Measurements from ENCODE around the gene SMCO1. TPM values are rescaled to one million over a fixed set of nuclear protein-coding genes. Genes with fewer than 3 reads are reported as not detected.
"Not testable (repeated sequence)": the region's sequence is repeated elsewhere in the genome, so short reads cannot be mapped to it uniquely, and the experiment has no call there.

The SMCO1 gene
- not detected in 2 replicates for total RNA-seq (2014; rRNA removed; shearing (Covaris generic))

DNA sequence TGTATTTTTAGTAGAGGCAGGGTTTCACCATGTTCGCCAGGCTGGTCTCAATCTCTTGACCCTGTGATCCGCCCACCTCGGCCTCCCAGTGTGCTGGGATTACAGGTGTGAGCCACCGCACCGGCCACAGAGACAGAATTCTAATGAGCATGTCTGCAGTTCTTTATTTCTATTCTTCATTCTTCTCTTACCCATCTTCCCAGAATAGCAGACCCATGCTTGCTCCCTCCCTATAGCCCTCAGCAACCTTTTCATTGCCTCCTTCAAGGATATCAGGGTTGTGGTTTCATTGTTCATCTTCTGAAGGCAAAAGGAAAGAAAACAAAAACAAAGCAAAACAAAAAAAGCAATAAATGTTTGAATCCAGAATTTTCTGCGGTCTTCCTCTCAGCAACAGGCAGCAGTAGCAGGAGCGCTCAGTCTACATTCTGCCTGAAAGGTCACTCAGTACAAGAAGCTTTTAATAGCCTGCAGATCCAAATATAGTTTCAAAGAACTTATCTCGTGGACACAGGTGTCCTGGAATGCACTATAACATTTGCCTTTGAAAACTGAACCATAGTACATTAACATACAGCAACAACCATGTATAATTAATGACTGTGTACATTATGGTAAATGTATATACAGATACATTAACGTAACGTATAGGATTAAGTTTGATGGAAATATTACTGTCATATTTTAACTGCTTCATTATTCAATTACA, at the start of gene SMCO1:
SMCO1 (minus strand) TSS at position 434 of the 709 bp plus-strand sequence; CDS start at position 297, 137 bp downstream.
- DNase-seq (ENCODE audit: low read depth in 1 of 2, low spot score in 2 of 2), result no peak
- Histone ChIP-seq H3K27ac (no peak within 1 kb of the TSS), H3K4me3 (no peak within 1 kb of the TSS), H3K36me3 (no peaks in the 10 kb centered on the region), H3K4me1 (replicated peaks) (peaks cover 8% of the 10 kb centered on the region), H3K9me3 (replicated peaks) (no peaks in the 10 kb centered on the region), H3K27me3 (replicated peaks) (no peaks in the 10 kb centered on the region)

DNA sequence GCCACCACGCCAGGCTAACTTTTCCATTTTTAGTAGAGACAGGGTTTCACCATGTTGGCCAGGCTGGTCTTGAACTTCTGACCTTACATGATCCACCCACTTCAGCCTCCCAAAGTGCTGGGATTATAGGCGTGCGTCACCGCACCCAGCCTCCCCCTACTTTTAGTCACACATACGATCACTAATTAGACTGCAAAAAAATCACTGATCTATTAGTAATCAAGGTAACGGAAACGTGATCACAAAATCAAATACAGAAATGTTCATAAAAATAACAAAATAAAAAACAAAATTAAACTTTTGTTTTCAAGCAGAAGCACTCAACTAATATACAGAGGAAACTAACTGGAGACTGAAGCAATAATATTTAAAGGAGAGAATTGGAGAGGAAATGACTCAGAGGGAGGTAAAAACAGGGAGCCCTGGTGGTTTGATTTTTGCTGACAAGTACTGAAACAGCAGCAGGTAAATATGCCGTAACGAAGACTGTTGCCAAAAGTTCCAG, 48.6 kb upstream of the SMCO1 start:
- Histone ChIP-seq H3K36me3 (peaks cover 25% of the 10 kb centered on the region), H3K4me3 (no peak overlapping the region), H3K27me3 (replicated peaks) (no peaks in the 10 kb centered on the region), H3K4me1 (replicated peaks) (peaks cover 17% of the 10 kb centered on the region), H3K27ac (0 out of 2 replicates have a peak overlapping the region, but pooled peaks have one; percentile 29), H3K9me3 (replicated peaks) (no peaks in the 10 kb centered on the region)
- peak in 1 of 2 experiments; percentile 2 for DNase-seq (ENCODE audit: low read depth in 1 of 2, low spot score in 2 of 2)

DNA sequence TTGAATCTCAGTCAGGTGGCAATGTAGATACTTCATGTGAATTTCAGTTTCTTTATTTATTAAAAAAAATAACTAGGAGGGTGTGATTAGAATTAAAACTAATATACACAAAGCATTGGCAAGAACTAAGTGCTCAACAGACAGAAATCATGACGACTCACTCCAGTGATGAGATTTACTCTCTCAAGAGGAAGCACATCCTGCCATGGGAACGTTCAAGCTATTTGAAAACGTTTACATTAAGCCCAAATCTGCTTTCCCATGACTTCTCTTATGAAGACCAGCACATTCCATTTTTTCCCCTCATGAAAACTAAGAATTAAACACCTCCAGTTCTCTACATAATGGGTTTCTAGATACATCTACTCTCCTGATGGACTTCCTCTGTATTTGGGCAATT, 44.7 kb upstream of the SMCO1 start:
- Histone ChIP-seq H3K27ac (no peak overlapping the region), H3K9me3 (replicated peaks) (no peaks in the 10 kb centered on the region), H3K4me1 (replicated peaks) (peaks cover 11% of the 10 kb centered on the region), H3K4me3 (no peak overlapping the region), H3K36me3 (peaks cover 14% of the 10 kb centered on the region), H3K27me3 (replicated peaks) (no peaks in the 10 kb centered on the region)
- no peak for DNase-seq (ENCODE audit: low read depth in 1 of 2, low spot score in 2 of 2)

- Histone ChIP-seq H3K27ac (no peak overlapping the region), H3K4me3 (no peak overlapping the region), H3K36me3 (peaks cover 14% of the 10 kb centered on the region)
Observed at GRCh38 chr3:196558476-196558875, 43.3 kb upstream of the SMCO1 start.

GRCh38 chr3:196557236-196557635, 42.1 kb upstream of the SMCO1 start:
- Histone ChIP-seq H3K27me3 (replicated peaks) (no peaks in the 10 kb centered on the region), H3K4me3 (no peak overlapping the region), H3K9me3 (replicated peaks) (no peaks in the 10 kb centered on the region), H3K36me3 (peaks cover 14% of the 10 kb centered on the region), H3K27ac (no peak overlapping the region), H3K4me1 (replicated peaks) (no peaks in the 10 kb centered on the region)
- DNase-seq (ENCODE audit: low read depth in 1 of 2, low spot score in 2 of 2), result no peak

More at GRCh38 chr3:196558476-196558875, 43.3 kb upstream of the SMCO1 start:
- Histone ChIP-seq H3K4me1 (replicated peaks) (peaks cover 4% of the 10 kb centered on the region), H3K9me3 (replicated peaks) (no peaks in the 10 kb centered on the region), H3K27me3 (replicated peaks) (no peaks in the 10 kb centered on the region)
- no peak for DNase-seq (ENCODE audit: low read depth in 1 of 2, low spot score in 2 of 2)

DNA sequence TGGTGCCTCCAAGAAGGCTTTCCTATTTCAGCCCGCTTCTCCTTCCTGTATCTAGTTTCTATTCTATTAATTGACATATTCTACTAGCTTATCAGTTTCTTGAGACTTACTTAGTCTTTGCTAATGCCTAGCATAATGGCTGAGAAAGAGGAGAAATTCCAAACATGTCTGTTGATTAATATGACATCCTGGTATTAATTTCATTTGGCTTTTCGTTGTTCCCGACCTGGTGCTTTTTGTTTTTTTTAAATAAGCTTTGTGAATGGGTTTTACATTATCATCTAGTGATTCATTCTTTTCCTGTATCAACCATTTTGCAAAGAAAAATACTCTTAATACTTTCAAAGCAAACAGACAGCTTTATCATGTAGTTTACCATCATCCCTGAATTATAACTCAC, 40.1 kb upstream of the SMCO1 start:
- no peaks in the 10 kb centered on the region for H3K9me3 ChIP-seq (replicated peaks)
- H3K4me1 ChIP-seq (replicated peaks), result no peaks in the 10 kb centered on the region
- no peak for DNase-seq (ENCODE audit: low read depth in 1 of 2, low spot score in 2 of 2)
- no peak overlapping the region for H3K27ac ChIP-seq
- H3K27me3 ChIP-seq (replicated peaks), result no peaks in the 10 kb centered on the region
- peaks cover 5% of the 10 kb centered on the region for H3K36me3 ChIP-seq
- H3K4me3 ChIP-seq, result no peak overlapping the region

DNA sequence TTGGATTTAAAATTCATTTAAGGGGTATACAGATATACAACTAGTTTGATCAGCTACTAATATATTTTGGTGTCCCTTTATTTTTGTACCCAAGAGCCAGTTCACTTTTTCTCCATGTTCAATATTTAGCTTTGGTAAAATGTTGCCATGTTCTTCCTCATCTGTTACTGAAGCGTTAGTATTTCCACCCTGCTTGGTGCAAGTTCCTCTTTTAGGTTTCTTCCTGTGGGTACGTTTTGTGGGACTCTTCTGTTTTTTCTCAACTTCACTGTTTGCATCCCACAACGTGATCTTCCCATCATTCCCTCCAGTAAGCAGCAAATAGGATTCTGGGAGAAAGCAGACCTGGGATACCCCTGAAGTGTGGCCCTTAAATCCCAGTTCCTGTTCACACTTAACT, 39.1 kb upstream of the SMCO1 start:
- H3K27me3 ChIP-seq (replicated peaks), result no peaks in the 10 kb centered on the region
- H3K36me3 ChIP-seq, result peaks cover 3% of the 10 kb centered on the region
- H3K9me3 ChIP-seq (replicated peaks), result 0 out of 2 replicates have a peak, but pooled peaks cover 3% of the 10 kb centered on the region
- H3K4me1 ChIP-seq (replicated peaks), result no peaks in the 10 kb centered on the region
- DNase-seq (ENCODE audit: low read depth in 1 of 2, low spot score in 2 of 2), result no peak
- no peak overlapping the region for H3K27ac ChIP-seq
- H3K4me3 ChIP-seq, result no peak overlapping the region

- Histone ChIP-seq H3K4me1 (replicated peaks) (no peaks in the 10 kb centered on the region), H3K9me3 (replicated peaks) (0 out of 2 replicates have a peak, but pooled peaks cover 3% of the 10 kb centered on the region), H3K27ac (no peak overlapping the region), H3K4me3 (no peak overlapping the region), H3K36me3 (no peaks in the 10 kb centered on the region; the same call in none of the 2 replicates), H3K27me3 (replicated peaks) (no peaks in the 10 kb centered on the region)
- no peak for DNase-seq (ENCODE audit: low read depth in 1 of 2, low spot score in 2 of 2)
Observed at GRCh38 chr3:196553551-196553950, 38.4 kb upstream of the SMCO1 start.

DNA sequence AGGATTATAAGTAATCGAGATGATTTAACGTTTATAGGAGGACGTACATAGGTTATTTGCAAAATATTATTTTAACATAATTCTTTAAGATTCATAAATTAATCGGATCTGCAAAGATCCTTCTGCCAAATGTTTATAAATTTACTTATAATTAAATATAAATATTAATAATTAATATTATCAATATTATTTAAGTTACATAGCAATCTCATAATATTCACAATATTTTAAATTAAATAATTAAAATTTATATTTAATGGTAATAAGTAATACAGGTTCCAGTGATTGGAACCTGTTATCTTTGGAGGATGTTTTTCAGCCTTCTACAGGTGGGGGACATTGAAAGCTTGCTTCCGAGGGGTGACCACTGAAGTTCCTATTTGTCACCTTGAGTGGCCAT, 37.1 kb upstream of the SMCO1 start:
- no peak overlapping the region for H3K4me3 ChIP-seq
- H3K27me3 ChIP-seq (replicated peaks), result no peaks in the 10 kb centered on the region
- no peaks in the 10 kb centered on the region for H3K4me1 ChIP-seq (replicated peaks)

GRCh38 chr3:196550172-196550571, 35.0 kb upstream of the SMCO1 start:
- not testable (repeated sequence) for DNase-seq (ENCODE audit: low read depth in 1 of 2, low spot score in 2 of 2); H3K9me3 ChIP-seq (replicated peaks); H3K4me1 ChIP-seq (replicated peaks); H3K27ac ChIP-seq; H3K27me3 ChIP-seq (replicated peaks); H3K4me3 ChIP-seq; H3K36me3 ChIP-seq

More for the DNA sequence above, 37.1 kb upstream of the SMCO1 start:
- no peak overlapping the region for H3K27ac ChIP-seq
- H3K36me3 ChIP-seq, result no peaks in the 10 kb centered on the region; the same call in 1 of the 2 replicates
- 0 out of 2 replicates have a peak, but pooled peaks cover 3% of the 10 kb centered on the region for H3K9me3 ChIP-seq (replicated peaks)
- no peak for DNase-seq (ENCODE audit: low read depth in 1 of 2, low spot score in 2 of 2)

DNA sequence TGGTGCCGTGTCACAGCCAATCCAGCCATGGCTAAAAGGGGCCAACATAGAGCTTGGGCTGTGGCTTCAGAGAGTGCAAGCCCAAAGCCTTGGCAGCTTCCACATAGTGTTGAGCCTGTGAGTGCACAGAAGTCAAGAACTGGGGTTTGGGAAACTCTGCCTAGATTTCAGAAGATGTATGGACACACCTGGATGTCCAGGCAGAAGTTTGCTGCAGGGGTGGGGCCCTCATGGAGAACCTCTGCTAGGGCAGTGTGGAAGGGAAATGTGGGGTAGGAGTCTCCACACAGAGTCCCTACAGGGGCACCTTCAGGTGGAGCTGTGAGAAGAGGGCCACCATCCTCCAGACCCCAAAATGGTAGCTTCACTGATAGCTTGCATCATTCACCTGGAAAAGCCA, 34.2 kb upstream of the SMCO1 start:
- H3K27me3 ChIP-seq (replicated peaks); H3K4me3 ChIP-seq; H3K36me3 ChIP-seq; H3K27ac ChIP-seq; H3K9me3 ChIP-seq (replicated peaks); H3K4me1 ChIP-seq (replicated peaks); DNase-seq (ENCODE audit: low read depth in 1 of 2, low spot score in 2 of 2): not testable (repeated sequence)

GRCh38 chr3:196547067-196547466, 31.9 kb upstream of the SMCO1 start:
- H3K27me3 ChIP-seq (replicated peaks), result no peaks in the 10 kb centered on the region
- H3K27ac ChIP-seq, result no peak overlapping the region
- no peaks in the 10 kb centered on the region for H3K4me1 ChIP-seq (replicated peaks)
- H3K36me3 ChIP-seq, result no peaks in the 10 kb centered on the region
- DNase-seq (ENCODE audit: low read depth in 1 of 2, low spot score in 2 of 2), result no peak
- no peak overlapping the region for H3K4me3 ChIP-seq
- 0 out of 2 replicates have a peak, but pooled peaks cover 3% of the 10 kb centered on the region for H3K9me3 ChIP-seq (replicated peaks)

- no peaks in the 10 kb centered on the region for H3K27me3 ChIP-seq (replicated peaks)
- DNase-seq (ENCODE audit: low read depth in 1 of 2, low spot score in 2 of 2), result no peak
- H3K9me3 ChIP-seq (replicated peaks), result 0 out of 2 replicates have a peak, but pooled peaks cover 3% of the 10 kb centered on the region
- H3K27ac ChIP-seq, result no peak overlapping the region
- no peaks in the 10 kb centered on the region for H3K4me1 ChIP-seq (replicated peaks)
- H3K4me3 ChIP-seq, result no peak overlapping the region
- H3K36me3 ChIP-seq, result no peaks in the 10 kb centered on the region
Observed at GRCh38 chr3:196546537-196546936, 31.4 kb upstream of the SMCO1 start.

DNA sequence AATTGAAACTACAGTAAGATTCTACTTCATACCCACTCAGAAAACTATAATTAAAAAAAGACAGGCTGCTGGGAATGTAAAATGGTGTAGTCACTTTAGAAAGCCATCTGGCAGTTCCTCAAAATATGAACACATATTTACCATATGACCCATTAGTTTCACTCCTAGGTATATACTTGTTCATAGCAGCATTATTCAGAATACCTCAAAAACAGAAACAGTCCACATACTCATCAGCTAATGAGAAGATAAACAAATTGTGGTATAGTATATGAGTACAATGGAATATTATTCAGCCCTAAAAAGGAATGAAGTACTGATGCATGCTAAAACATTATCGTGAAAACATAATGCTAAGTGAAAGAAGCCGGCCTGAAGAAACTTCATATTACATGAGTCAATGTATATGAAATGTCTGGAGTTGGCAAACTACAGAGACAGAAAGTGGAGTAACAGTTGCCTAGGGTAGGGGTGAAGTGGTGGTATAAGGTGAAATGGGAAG, 29.4 kb upstream of the SMCO1 start:
- H3K27ac ChIP-seq, result no peak overlapping the region
- H3K4me3 ChIP-seq, result no peak overlapping the region
- no peak for DNase-seq (ENCODE audit: low read depth in 1 of 2, low spot score in 2 of 2)
- no peaks in the 10 kb centered on the region for H3K27me3 ChIP-seq (replicated peaks)
- no peaks in the 10 kb centered on the region for H3K36me3 ChIP-seq
- 0 out of 2 replicates have a peak, but pooled peaks cover 2% of the 10 kb centered on the region for H3K9me3 ChIP-seq (replicated peaks)
- H3K4me1 ChIP-seq (replicated peaks), result no peaks in the 10 kb centered on the region
